Mesendoderm (in vitro differentiated cells): ENCODE results near the gene PLET1.
A peak's percentile ranks its signal among the peaks of the same experiment; 100 is the strongest.

ENCODE experiments used
- DNase-seq: peaks from one replicate; pipeline ENCODE4 v3.0.0; 2013
- H2AK5ac ChIP-seq: 2 replicates; pipeline ENCODE4 v1.6.1; 2013; ENCODE audit warnings: low read length, inconsistent platforms
- H2BK120ac ChIP-seq: 2 replicates; pipeline ENCODE4 v1.6.1; 2013; ENCODE audit warnings: low read depth, mild to moderate bottlenecking, low read length, moderate library complexity, mixed read lengths
- H2BK15ac ChIP-seq: replicated peaks from 2 replicates; pipeline ENCODE4 v1.6.1; 2013; ENCODE audit warnings: low read depth, mild to moderate bottlenecking, moderate library complexity
- H2BK5ac ChIP-seq: 2 replicates; pipeline ENCODE4 v1.6.1; 2013; ENCODE audit warnings: low read length, inconsistent platforms
- H3K18ac ChIP-seq: 2 replicates; pipeline ENCODE4 v1.6.1; 2013; ENCODE audit warnings: mild to moderate bottlenecking, low read length, mixed read lengths
- H3K23ac ChIP-seq: one replicate; pipeline ENCODE4 v1.6.1; 2013; ENCODE audit warnings: low read length
- H3K27ac ChIP-seq: 2 replicates; pipeline ENCODE4 v1.5.1; 2013; ENCODE audit warnings: low read depth, mild to moderate bottlenecking, inconsistent platforms, low read length, moderate library complexity
- H3K27me3 ChIP-seq: 2 replicates; pipeline ENCODE4 v1.6.1; 2013; ENCODE audit warnings: low read length, control low read depth, mild to moderate bottlenecking, inconsistent platforms; ENCODE audit not compliant: insufficient read depth, poor library complexity
- H3K36me3 ChIP-seq: 2 replicates; pipeline ENCODE4 v1.6.1; 2013; ENCODE audit warnings: low read length, inconsistent platforms; ENCODE audit not compliant: control insufficient read depth, insufficient read depth
- H3K4ac ChIP-seq: one replicate; pipeline ENCODE4 v1.6.1; 2013; ENCODE audit warnings: low read depth, mild to moderate bottlenecking, low read length, moderate library complexity
- H3K4me1 ChIP-seq: 2 replicates; pipeline ENCODE4 v1.6.1; 2013; ENCODE audit warnings: low read depth, low read length, inconsistent platforms; ENCODE audit not compliant: control insufficient read depth
- H3K4me2 ChIP-seq: 2 replicates; pipeline ENCODE4 v1.6.1; 2013; ENCODE audit warnings: low read length
- H3K4me3 ChIP-seq: 2 replicates; pipeline ENCODE4 v1.5.1; 2013; ENCODE audit warnings: mild to moderate bottlenecking, low read length
- H3K56ac ChIP-seq: one replicate; pipeline ENCODE4 v1.6.1; 2013; ENCODE audit warnings: low read length
- H3K79me1 ChIP-seq: 2 replicates; pipeline ENCODE4 v1.6.1; 2013; ENCODE audit warnings: low read length, inconsistent platforms
- H3K79me2 ChIP-seq: 2 replicates; pipeline ENCODE4 v1.6.1; 2013; ENCODE audit warnings: mild to moderate bottlenecking, low read length; ENCODE audit not compliant: control insufficient read depth, insufficient read depth
- H3K9ac ChIP-seq: 2 replicates; pipeline ENCODE4 v1.6.1; 2013; ENCODE audit warnings: low read length, inconsistent platforms
- H4K5ac ChIP-seq: one replicate; pipeline ENCODE4 v1.6.1; 2013; ENCODE audit warnings: low read length
- H4K8ac ChIP-seq: one replicate; pipeline ENCODE4 v1.6.1; 2013; ENCODE audit warnings: low read depth, mild to moderate bottlenecking, control low read depth, low read length, moderate library complexity
- WGBS: extraction: QIAGEN DNeasy Blood & Tissue Kit; methylation state at CpG from one replicate; pipeline ENCODE4 v1.1.7; 2013; ENCODE audit warnings: low lambda C conversion rate, missing lambda C conversion rate; ENCODE audit not compliant: insufficient coverage; ENCODE audit errors: extremely low coverage; 5-methylcytosine and 5-hydroxymethylcytosine counted together

Gene PLET1

GRCh38 chr11:112223754-112224532 is 36.7 kb downstream of the PLET1 start:
- no peak overlapping the region for H3K27ac ChIP-seq
- WGBS = no CpG with 5 or more reads among the region's 5 CpGs
- H4K5ac ChIP-seq = no peak overlapping the region
- H3K23ac ChIP-seq = no peak overlapping the region
- no peak overlapping the region for H3K18ac ChIP-seq
- H3K4me1 ChIP-seq = no peaks in the 10 kb centered on the region
- no peak overlapping the region for H2BK120ac ChIP-seq
- H4K8ac ChIP-seq = no peak overlapping the region
- no peak overlapping the region for H3K4me2 ChIP-seq
- H3K4me3 ChIP-seq = no peak overlapping the region
- no peaks in the 10 kb centered on the region for H3K36me3 ChIP-seq
- no peak overlapping the region for H3K9ac ChIP-seq
- no peak for DNase-seq
- no peak overlapping the region for H3K56ac ChIP-seq
- no peaks in the 10 kb centered on the region for H3K27me3 ChIP-seq
- H2BK15ac ChIP-seq = no peak overlapping the region
- H2AK5ac ChIP-seq = no peak overlapping the region
- H3K79me1 ChIP-seq = peaks cover 8% of the 10 kb centered on the region
- no peak overlapping the region for H3K4ac ChIP-seq
- H3K79me2 ChIP-seq = peaks cover 10% of the 10 kb centered on the region
- H2BK5ac ChIP-seq = no peak overlapping the region

GRCh38 chr11:112223121-112223520 is 37.5 kb downstream of the PLET1 start:
- no peak overlapping the region for H4K8ac ChIP-seq
- H3K79me1 ChIP-seq = peaks cover 8% of the 10 kb centered on the region
- H3K79me2 ChIP-seq = peaks cover 10% of the 10 kb centered on the region
- H3K56ac ChIP-seq = no peak overlapping the region
- DNase-seq = no peak
- no peaks in the 10 kb centered on the region for H3K27me3 ChIP-seq
- H3K36me3 ChIP-seq = no peaks in the 10 kb centered on the region
- H3K18ac ChIP-seq = no peak overlapping the region
- H4K5ac ChIP-seq = no peak overlapping the region
- no peak overlapping the region for H3K9ac ChIP-seq
- WGBS = no CpG with 5 or more reads among the region's 1 CpG
- no peak overlapping the region for H3K27ac ChIP-seq
- no peak overlapping the region for H2BK15ac ChIP-seq
- H2BK120ac ChIP-seq = no peak overlapping the region
- no peak overlapping the region for H3K4me3 ChIP-seq
- H2AK5ac ChIP-seq = no peak overlapping the region
- no peak overlapping the region for H3K4me2 ChIP-seq
- no peak overlapping the region for H2BK5ac ChIP-seq
- no peak overlapping the region for H3K23ac ChIP-seq
- no peaks in the 10 kb centered on the region for H3K4me1 ChIP-seq
- H3K4ac ChIP-seq = no peak overlapping the region

GRCh38 chr11:112222303-112222702 is 38.4 kb downstream of the PLET1 start:
- H3K4ac ChIP-seq = no peak overlapping the region
- H3K79me1 ChIP-seq = peaks cover 5% of the 10 kb centered on the region
- H3K36me3 ChIP-seq = no peaks in the 10 kb centered on the region
- H3K18ac ChIP-seq = no peak overlapping the region
- H3K56ac ChIP-seq = no peak overlapping the region
- no peak overlapping the region for H3K27ac ChIP-seq
- no peak overlapping the region for H3K23ac ChIP-seq
- no peak overlapping the region for H2AK5ac ChIP-seq
- no peak overlapping the region for H4K8ac ChIP-seq
- no peak overlapping the region for H3K9ac ChIP-seq
- WGBS = no CpG with 5 or more reads among the region's 4 CpGs
- H3K4me1 ChIP-seq = no peaks in the 10 kb centered on the region
- peaks cover 7% of the 10 kb centered on the region for H3K79me2 ChIP-seq
- no peak overlapping the region for H2BK120ac ChIP-seq
- H3K4me2 ChIP-seq = no peak overlapping the region
- no peak overlapping the region for H4K5ac ChIP-seq
- DNase-seq = no peak
- no peaks in the 10 kb centered on the region for H3K27me3 ChIP-seq
- H2BK5ac ChIP-seq = no peak overlapping the region
- H2BK15ac ChIP-seq = no peak overlapping the region
- H3K4me3 ChIP-seq = no peak overlapping the region

- Histone ChIP-seq H3K9ac (no peak overlapping the region), H3K79me2 (no peaks in the 10 kb centered on the region), H3K27ac (no peak overlapping the region), H2BK15ac (no peak overlapping the region), H3K56ac (no peak overlapping the region), H3K4me1 (no peaks in the 10 kb centered on the region), H4K8ac (no peak overlapping the region), H3K27me3 (no peaks in the 10 kb centered on the region), H2BK5ac (no peak overlapping the region), H3K4ac (no peak overlapping the region), H2BK120ac (no peak overlapping the region), H3K23ac (no peak overlapping the region), H2AK5ac (no peak overlapping the region), H3K18ac (no peak overlapping the region), H3K4me2 (no peak overlapping the region), H4K5ac (no peak overlapping the region), H3K79me1 (no peaks in the 10 kb centered on the region), H3K36me3 (no peaks in the 10 kb centered on the region), H3K4me3 (no peak overlapping the region)
- WGBS = no CpG with 5 or more reads among the region's 3 CpGs
- DNase-seq = peak; percentile 45
Observed at GRCh38 chr11:112221274-112221835, 39.3 kb downstream of the PLET1 start.

- Histone ChIP-seq H4K8ac (no peak overlapping the region), H2BK120ac (no peak overlapping the region), H3K4ac (no peak overlapping the region), H3K36me3 (no peaks in the 10 kb centered on the region), H3K18ac (no peak overlapping the region), H3K79me2 (no peaks in the 10 kb centered on the region), H2AK5ac (no peak overlapping the region), H3K27me3 (no peaks in the 10 kb centered on the region), H3K23ac (no peak overlapping the region), H2BK5ac (no peak overlapping the region), H3K4me2 (no peak overlapping the region), H2BK15ac (no peak overlapping the region), H3K4me1 (no peaks in the 10 kb centered on the region), H3K56ac (no peak overlapping the region), H4K5ac (no peak overlapping the region), H3K9ac (no peak overlapping the region), H3K79me1 (no peaks in the 10 kb centered on the region), H3K4me3 (no peak overlapping the region), H3K27ac (no peak overlapping the region)
- peak; percentile 77 for DNase-seq
- no CpG with 5 or more reads among the region's 7 CpGs for WGBS
Observed at GRCh38 chr11:112219476-112220232, 41.0 kb downstream of the PLET1 start.
